Heart left ventricle (tissue), 16 donors: ENCODE results near the gene NLRC4. TPM values are rescaled to one million over a fixed set of nuclear protein-coding genes. Genes with fewer than 3 reads are reported as not detected.
"Not testable (repeated sequence)": the region's sequence is repeated elsewhere in the genome, so short reads cannot be mapped to it uniquely, and the experiment has no call there.

Experiments
- ATAC-seq, 4 donors: fragments of 200-7000 bp; cut with Tn5 transposase; one replicate each; pipeline ENCODE4 v1.9.1; 2020 to 2022; ENCODE audit warnings: moderate library complexity in 4 of 4, mild to moderate bottlenecking in 3 of 4, moderate number of reproducible peaks in 1 of 4
- DNase-seq, 5 donors: peaks; one replicate each; pipeline ENCODE4 v3.0.0-alpha.2; 2020
- H3K27ac ChIP-seq, 12 donors: fragments of 200-600 bp; sonication (generic) in 4 of 12; one replicate each; pipeline versions ENCODE4 v1.5.0 to v1.8.0; 2016 to 2022; ENCODE audit warnings: mild to moderate bottlenecking in 2 of 12
- H3K27me3 ChIP-seq, 9 donors: fragments of 200-600 bp; sonication (generic) in 2 of 9; one replicate each; pipeline versions ENCODE4 v1.5.1 to v1.8.0; 2016 to 2022; ENCODE audit warnings: mild to moderate bottlenecking in 3 of 9
- H3K36me3 ChIP-seq, 9 donors: fragments of 200-600 bp; sonication (generic) in 2 of 9; one replicate each; pipeline versions ENCODE4 v1.5.0 to v1.8.0; 2018 to 2022; ENCODE audit warnings: mild to moderate bottlenecking in 2 of 9
- H3K4me1 ChIP-seq, 12 donors: fragments of 200-600 bp; sonication (generic) in 4 of 12; one replicate each; pipeline versions ENCODE4 v1.5.0 to v1.8.0; 2016 to 2022; ENCODE audit warnings: mild to moderate bottlenecking in 3 of 12
- H3K4me3 ChIP-seq, 12 donors: fragments of 200-600 bp; sonication (generic) in 4 of 12; one replicate each; pipeline versions ENCODE4 v1.5.0 to v1.8.0; 2017 to 2022; ENCODE audit warnings: mild to moderate bottlenecking in 9 of 12, moderate library complexity in 4 of 12
- H3K9me3 ChIP-seq, 12 donors: fragments of 200-600 bp; sonication (generic) in 4 of 12; one replicate each; pipeline versions ENCODE4 v1.5.0 to v1.8.0; 2016 to 2022; ENCODE audit warnings: mild to moderate bottlenecking in 1 of 12
- CTCF ChIP-seq, 12 donors: fragments of 200-600 bp; sonication (generic) in 4 of 12; IDR thresholded peaks; one replicate each; pipeline versions ENCODE4 v1.5.0 to v1.8.0; 2018 to 2022; ENCODE audit warnings: antibody characterized with exemption in 12 of 12, mild to moderate bottlenecking in 5 of 12
- POLR2A ChIP-seq, 2 donors: fragments of 450-650 bp; IDR thresholded peaks; one replicate each; pipeline ENCODE4 v1.6.1; 2017; ENCODE audit warnings: antibody characterized with exemption in 2 of 2, mild to moderate bottlenecking in 2 of 2, moderate library complexity in 2 of 2
- WGBS, 4 donors: extraction: QIAGEN DNeasy Blood & Tissue Kit in 2 of 4; methylation state at CpG; one replicate each; pipeline versions ENCODE4 v1.1.5 to v1.1.7; 2013 to 2018; 5-methylcytosine and 5-hydroxymethylcytosine counted together
- intact Hi-C, 10 donors: fragments of 100-400 bp; cut with DNase I; formaldehyde crosslinking; loops; one replicate each; pipeline versions ENCODE4 v1.11.1 to v1.14.2; 2022
- polyA plus RNA-seq, 2 donors: library from polyadenylated mRNA; stranded (reverse); fragments of 200-250 nt; gene quantifications; one replicate each; pipeline ENCODE4 v1.2.3, GENCODE V29; 2013
- total RNA-seq, 9 donors: library from RNA; depleted of rRNA in 2 of 9; stranded (reverse); fragments of >200 nt in 2 of 9; fragmentation: NEBNext Ultra II Directional in 3 of 9; extraction: Animal tissue kit (Norgen Biotek cat#: 25700) in 3 of 9; gene quantifications; one replicate each; pipeline versions ENCODE4 v1.1.0 to v1.2.4, GENCODE V29; 2016 to 2023
- donor health status: ischemic (EF 13 %, LVEDD 7.1; RV severe dilation, severe dysfunction).
- donor health status: healthy with polysubstance abuse.
- donor health status: DM: no; HTN: yes; CAD: no.
- donor health status: DM: no; HTN: no; CAD: no.
- donor health status: ischemic (EF 25% LVEDD 6.9; RV normal size, moderate dysfunction).
- donor health status: ischemic (EF 25% LVEDD 5.7; RV mildly dilated, moderate dysfunction).
- donor health status: healthy.
- donor health status: DM: yes; HTN: yes; CAD: no.
- donor health status: ischemic (EF 35%, LVEDD 5.7; RV mildly dilated, moderate dysfunction).
- donor health status: nonischemic (EF 11% LVEDD 7.7; RV severe dilation, severe dysfunction).
- donor health status: DM: yes; HTN: yes; CAD: no.
- donor health status: PGD.
- donor health status: ischemic (EF 29% LVEDD 5.4; RV normal size, mild dysfunction).
- donor health status: nonischemic (EF 23%, LVEDD 6.1; RV moderate dilation, normal function).

The NLRC4 gene
- total and polyA plus RNA-seq, 11 donors, result 0.19 to 4.8 (median 0.55) TPM

DNA sequence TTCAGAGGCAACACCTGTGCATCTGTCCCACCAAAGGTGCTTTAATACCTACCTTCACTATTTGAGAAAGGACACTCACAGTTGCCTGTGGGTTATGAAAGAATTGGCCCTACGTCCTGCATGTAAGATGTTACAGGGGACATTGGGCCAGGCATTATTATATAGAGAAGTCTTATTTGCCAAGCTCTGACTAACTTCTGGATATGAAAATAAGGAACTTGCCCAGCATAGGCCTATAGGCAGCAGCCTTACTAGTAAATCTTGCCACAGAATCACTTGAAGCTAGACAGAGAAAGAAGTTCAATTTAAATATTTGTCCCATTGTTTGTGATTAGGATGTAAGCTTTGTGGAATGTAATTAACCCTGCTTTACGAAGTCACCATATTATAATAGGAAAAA is 41.7 kb downstream of the NLRC4 start:
- H3K9me3 ChIP-seq, result no peaks in the 10 kb centered on the region
- no peak overlapping the region for H3K27ac ChIP-seq
- H3K27me3 ChIP-seq, result no peaks in the 10 kb centered on the region
- intact Hi-C loops, result no loop called here
- ATAC-seq (no peak), DNase-seq (no peak)
- TF ChIP-seq CTCF (IDR thresholded peaks at IDR 0.05) (no peak), POLR2A (IDR thresholded peaks at IDR 0.05) (no peak)
- H3K4me1 ChIP-seq, result peaks cover 0 to 6% (median 0%) of the 10 kb centered on the region in 12 donors
- H3K36me3 ChIP-seq, result peaks cover 0 to 82% (median 59%) of the 10 kb centered on the region in 9 donors
- 91 to 98% (median 94%) methylated on average over 2 of the region's 2 CpGs for WGBS, 4 donors
- H3K4me3 ChIP-seq, result no peak overlapping the region

DNA sequence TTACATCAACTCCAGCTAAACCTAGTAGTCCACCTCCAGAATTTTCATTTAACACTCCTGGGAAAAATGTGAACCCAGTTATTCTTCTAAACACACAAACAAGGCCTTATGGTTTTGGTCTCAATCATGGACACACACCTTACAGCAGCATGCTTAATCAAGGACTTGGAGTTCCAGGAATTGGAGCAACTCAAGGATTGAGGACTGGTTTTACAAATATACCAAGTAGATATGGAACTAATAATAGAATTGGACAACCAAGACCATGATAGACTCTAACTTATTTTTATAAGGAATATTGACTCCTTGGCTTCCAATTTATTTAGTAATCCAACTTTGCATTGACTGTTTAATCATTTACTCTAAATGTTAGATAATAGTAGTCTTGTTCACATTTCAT is 44.2 kb downstream of the NLRC4 start:
- Histone ChIP-seq H3K9me3 (no peaks in the 10 kb centered on the region), H3K4me3 (no peak overlapping the region), H3K36me3 (peaks cover 0 to 88% (median 54%) of the 10 kb centered on the region in 9 donors), H3K27ac (no peak overlapping the region), H3K27me3 (no peaks in the 10 kb centered on the region), H3K4me1 (no peaks in the 10 kb centered on the region)
- intact Hi-C loops, result no loop called here
- ATAC-seq (no peak), DNase-seq (no peak)
- no peak for TF ChIP-seq CTCF (IDR thresholded peaks at IDR 0.05)
- no peak for TF ChIP-seq POLR2A (IDR thresholded peaks at IDR 0.05)

DNA sequence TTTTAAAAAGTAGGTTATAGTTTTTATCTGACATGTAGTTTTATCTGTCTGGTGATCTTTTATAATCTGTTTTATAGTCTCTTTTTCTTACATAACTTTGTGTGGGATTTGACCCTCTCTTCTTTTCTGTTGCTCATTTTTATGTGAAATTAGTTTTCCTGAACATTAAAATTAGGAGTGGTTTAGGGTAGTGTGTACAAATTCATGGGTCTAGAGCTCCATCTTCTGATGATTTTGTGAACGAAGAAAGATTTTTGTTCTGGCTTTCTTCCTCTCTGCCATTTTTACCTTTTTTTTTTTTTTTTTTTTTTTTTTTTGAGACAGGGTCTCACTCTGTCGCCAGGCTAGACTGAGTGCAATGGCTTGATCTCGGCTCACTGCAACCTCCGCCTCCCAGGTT is 52.4 kb downstream of the NLRC4 start:
- DNase-seq (no peak), ATAC-seq (no peak)
- peaks cover 0 to 5% (median 0%) of the 10 kb centered on the region in 12 donors for H3K9me3 ChIP-seq
- intact Hi-C loops, result no loop called here
- 83 to 91% (median 87%) methylated on average over 4 of the region's 4 CpGs for WGBS, 4 donors
- TF ChIP-seq CTCF (IDR thresholded peaks at IDR 0.05), result no peak
- TF ChIP-seq POLR2A (IDR thresholded peaks at IDR 0.05), result no peak
- H3K27me3 ChIP-seq, result no peaks in the 10 kb centered on the region
- peaks cover 0 to 58% (median 36%) of the 10 kb centered on the region in 9 donors for H3K36me3 ChIP-seq
- H3K27ac ChIP-seq, result no peak overlapping the region
- H3K4me1 ChIP-seq, result no peaks in the 10 kb centered on the region
- H3K4me3 ChIP-seq, result no peak overlapping the region

DNA sequence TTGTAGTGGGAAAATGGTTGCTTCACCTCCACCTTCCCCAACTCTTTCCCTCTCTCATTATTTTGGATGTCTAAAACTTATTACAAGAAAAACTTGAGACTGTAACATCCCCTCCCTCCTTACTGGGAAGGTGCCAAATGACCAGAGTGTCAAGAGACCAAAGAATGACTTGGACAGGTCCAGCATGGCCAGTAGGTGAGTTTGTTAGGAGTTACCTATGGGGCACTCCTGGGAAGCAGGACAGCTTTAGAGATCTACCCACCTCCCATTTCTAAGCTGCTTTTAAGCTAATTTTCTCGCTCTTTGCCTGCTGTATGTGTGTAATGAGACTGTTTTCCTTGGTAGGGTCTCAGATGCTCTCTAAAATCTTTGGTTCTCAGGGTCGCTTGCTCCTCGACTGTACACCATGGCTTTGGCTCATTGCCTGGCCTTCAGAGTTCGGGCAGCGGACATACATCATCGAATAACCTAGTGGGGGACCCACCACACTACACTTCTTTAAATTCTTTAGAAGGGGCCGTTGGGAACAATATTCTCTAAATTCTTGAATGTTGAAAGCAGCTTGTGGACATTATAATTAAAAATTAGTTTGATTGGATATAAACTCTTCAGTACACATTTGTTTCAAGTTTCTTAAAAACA is 53.8 kb downstream of the NLRC4 start:
- 85 to 91% (median 89%) methylated on average over 7 of the region's 7 CpGs for whole genome bisulfite sequencing, 4 donors
- intact Hi-C loops, result no loop called here
- no peak overlapping the region for H3K27ac ChIP-seq
- H3K4me1 ChIP-seq, result no peaks in the 10 kb centered on the region
- DNase-seq (no peak), ATAC-seq (no peak)
- H3K4me3 ChIP-seq, result no peak overlapping the region
- TF ChIP-seq CTCF (IDR thresholded peaks at IDR 0.05) (no peak), POLR2A (IDR thresholded peaks at IDR 0.05) (no peak)
- H3K27me3 ChIP-seq, result no peaks in the 10 kb centered on the region
- peaks cover 0 to 63% (median 40%) of the 10 kb centered on the region in 9 donors for H3K36me3 ChIP-seq
- H3K9me3 ChIP-seq, result peaks cover 0 to 5% (median 0%) of the 10 kb centered on the region in 12 donors

DNA sequence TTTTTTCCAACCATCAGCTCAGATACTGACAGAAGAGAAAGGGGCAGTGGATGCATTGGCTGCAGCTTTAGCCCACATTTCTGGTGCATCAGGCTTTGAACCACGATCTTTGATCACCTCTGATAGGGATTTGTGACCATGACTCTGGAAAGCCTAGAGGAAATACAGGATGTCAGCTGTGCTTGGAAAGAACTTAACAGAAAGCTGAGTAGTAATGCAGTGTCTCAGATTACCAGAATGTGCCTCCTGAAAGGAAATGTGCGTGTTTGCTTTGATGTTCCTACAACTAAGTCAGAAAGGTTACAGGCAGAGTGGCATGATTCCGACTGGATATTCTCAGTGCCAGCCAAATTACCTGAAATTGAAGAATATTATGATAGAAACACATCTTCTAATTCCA is 61.3 kb downstream of the NLRC4 start:
- H3K27ac ChIP-seq, H3K9me3 ChIP-seq, intact Hi-C loops, H3K4me3 ChIP-seq, ATAC-seq, DNase-seq, H3K27me3 ChIP-seq, H3K4me1 ChIP-seq: not testable (repeated sequence)
- peaks cover 0 to 78% (median 54%) of the 10 kb centered on the region in 9 donors for H3K36me3 ChIP-seq
- WGBS, 4 donors, result 92 to 94% (median 93%) methylated on average over 3 of the region's 3 CpGs
